Measurements from ENCODE around the gene SHANK1. TPM values are rescaled to one million over a fixed set of nuclear protein-coding genes. Genes with fewer than 3 reads are reported as not detected.

SHANK1 gene
- total and polyA plus RNA-seq, 2 donors (not counting 3 experiments of a cell fraction or from before 2014, with no cell fraction given) = 0.66 to 1.9 TPM

DNA sequence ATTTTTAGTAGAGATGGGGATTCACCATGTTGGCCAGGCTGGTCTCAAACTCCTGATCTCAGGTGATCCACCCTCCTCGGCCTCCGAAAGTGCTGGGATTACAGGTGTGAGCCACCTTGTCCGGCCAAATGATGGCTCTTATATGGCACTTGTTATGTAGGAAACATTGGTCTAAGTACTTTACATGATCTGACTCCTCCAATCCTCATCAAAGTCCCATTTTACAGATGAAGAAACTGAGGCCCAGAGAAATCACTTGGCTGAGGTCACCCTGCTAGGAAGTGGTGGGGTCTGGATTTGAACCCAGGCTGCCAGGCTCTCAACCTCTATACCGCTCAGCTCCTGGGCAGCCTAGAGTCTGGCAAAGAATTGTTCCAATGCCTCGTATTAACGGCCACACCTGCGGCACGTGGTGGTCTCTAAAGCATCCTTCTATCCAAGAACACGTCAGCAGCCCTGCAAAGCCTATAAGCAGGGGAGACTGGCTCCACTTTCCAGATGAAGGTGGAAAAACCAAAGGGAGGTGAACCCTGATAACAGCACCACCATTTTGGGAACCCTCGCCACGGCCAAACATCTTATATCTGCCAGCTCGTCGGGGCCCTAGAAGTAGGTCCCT lies 18.1 kb downstream of the SHANK1 start:
- Histone ChIP-seq H2AFZ (ENCODE audit: low read depth, low read length) (no peak overlapping the region), H3K79me2 (ENCODE audit: control insufficient read depth, insufficient read depth, low read length) (no peaks in the 10 kb centered on the region), H3K4me2 (ENCODE audit: insufficient read depth, low read length) (no peak overlapping the region), H3K27ac (ENCODE audit: insufficient read depth, low read depth, low read length) (no peak overlapping the region), H4K20me1 (replicated peaks; ENCODE audit: control insufficient read depth, extremely low read depth, insufficient read depth, low read length) (no peaks in the 10 kb centered on the region), H3K4me3 (replicated peaks in 1 of 3; ENCODE audit: insufficient read depth in 1 of 3, low read depth in 1 of 3, low read length in 3 of 3) (no peak overlapping the region), H3K27me3 (ENCODE audit: control insufficient read depth in 2 of 2, insufficient read depth in 2 of 2, low read length in 2 of 2) (no peaks in the 10 kb centered on the region), H3K9me3 (replicated peaks; ENCODE audit: control insufficient read depth, insufficient read depth, low read length) (no peaks in the 10 kb centered on the region), H3K9me1 (replicated peaks; ENCODE audit: control insufficient read depth, extremely low read depth, insufficient read depth, low read length) (no peaks in the 10 kb centered on the region), H3K9ac (replicated peaks; ENCODE audit: extremely low read depth, insufficient read depth, low read length) (no peak overlapping the region), H3K4me1 (ENCODE audit: control insufficient read depth, extremely low read depth, insufficient read depth, low read length) (peaks cover 18% of the 10 kb centered on the region), H3K36me3 (ENCODE audit: control insufficient read depth in 2 of 2, extremely low read depth in 1 of 2, insufficient read depth in 2 of 2, low read length in 2 of 2) (no peaks in the 10 kb centered on the region)
- BruUV-seq (replicated peaks) = no TSS peak
- dilution Hi-C loops (cut with MboI; ENCODE audit: extremely low pct_ligation_motif_present, low sequenced_read_pairs) = no loop called here
- ChIA-PET POLR2A (no interaction called here), CTCF (interaction anchor here (0.7 to 5.7 kb wide), 4 partner anchors 21 to 82 kb away, joined by 3 to 116 read pairs (median 6); no protein-coding TSS in a partner anchor)
- TF ChIP-seq, protein P1, sequence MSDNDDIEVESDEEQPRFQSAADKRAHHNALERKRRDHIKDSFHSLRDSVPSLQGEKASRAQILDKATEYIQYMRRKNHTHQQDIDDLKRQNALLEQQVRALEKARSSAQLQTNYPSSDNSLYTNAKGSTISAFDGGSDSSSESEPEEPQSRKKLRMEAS (IDR thresholded peaks at IDR 0.05; ENCODE audit: insufficient read depth, insufficient read length) = no peak
- TF ChIP-seq POLR2AphosphoS5 (IDR thresholded peaks at IDR 0.05; ENCODE audit: insufficient read depth, low read depth, low read length) = no peak
- TF ChIP-seq MYC (IDR thresholded peaks at IDR 0.05; ENCODE audit: low read depth, low read length) = no peak
- TF ChIP-seq, protein P2, sequence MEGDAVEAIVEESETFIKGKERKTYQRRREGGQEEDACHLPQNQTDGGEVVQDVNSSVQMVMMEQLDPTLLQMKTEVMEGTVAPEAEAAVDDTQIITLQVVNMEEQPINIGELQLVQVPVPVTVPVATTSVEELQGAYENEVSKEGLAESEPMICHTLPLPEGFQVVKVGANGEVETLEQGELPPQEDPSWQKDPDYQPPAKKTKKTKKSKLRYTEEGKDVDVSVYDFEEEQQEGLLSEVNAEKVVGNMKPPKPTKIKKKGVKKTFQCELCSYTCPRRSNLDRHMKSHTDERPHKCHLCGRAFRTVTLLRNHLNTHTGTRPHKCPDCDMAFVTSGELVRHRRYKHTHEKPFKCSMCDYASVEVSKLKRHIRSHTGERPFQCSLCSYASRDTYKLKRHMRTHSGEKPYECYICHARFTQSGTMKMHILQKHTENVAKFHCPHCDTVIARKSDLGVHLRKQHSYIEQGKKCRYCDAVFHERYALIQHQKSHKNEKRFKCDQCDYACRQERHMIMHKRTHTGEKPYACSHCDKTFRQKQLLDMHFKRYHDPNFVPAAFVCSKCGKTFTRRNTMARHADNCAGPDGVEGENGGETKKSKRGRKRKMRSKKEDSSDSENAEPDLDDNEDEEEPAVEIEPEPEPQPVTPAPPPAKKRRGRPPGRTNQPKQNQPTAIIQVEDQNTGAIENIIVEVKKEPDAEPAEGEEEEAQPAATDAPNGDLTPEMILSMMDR (IDR thresholded peaks at IDR 0.05; ENCODE audit: extremely low read depth in 1 of 2, insufficient read depth in 1 of 2, low read depth in 1 of 2, low read length in 2 of 2) = no peak
- no peak for TF ChIP-seq EZH2 (IDR thresholded peaks at IDR 0.05; ENCODE audit: borderline replicate concordance, low read depth, low read length, severe bottlenecking)
- no peak for TF ChIP-seq GATA2 (IDR thresholded peaks at IDR 0.05; ENCODE audit: insufficient read depth, insufficient read length, low read depth, low read length)
- TF ChIP-seq FOS (IDR thresholded peaks at IDR 0.05; ENCODE audit: borderline replicate concordance, insufficient read depth, low read length) = no peak
- no peak for TF ChIP-seq POLR2A (IDR thresholded peaks at IDR 0.05; ENCODE audit: low read depth, low read length)
- DNase-seq (ENCODE audit: low read depth, low spot score) = no peak
- no peak for FAIRE-seq
- intact Hi-C loops (cut with micrococcal nuclease) = no loop called here

Data from endothelial cell of umbilical vein (primary cell).